Uterus (tissue), 4 donors: Measurements from ENCODE around the gene PUM1. TPM values are rescaled to one million over a fixed set of nuclear protein-coding genes. Genes with fewer than 3 reads are reported as not detected.
A peak's percentile ranks its signal among the peaks of the same experiment; 100 is the strongest.

ENCODE experiments used
- DNase-seq, 2 donors: peaks; one replicate each; pipeline ENCODE4 v3.0.0-alpha.2; 2019 to 2020
- H3K27ac ChIP-seq, 2 donors: fragments of 200-600 bp; sonication (generic); 1 replicate in 1 of 2; 2 replicates in 1 of 2; pipeline ENCODE4 v1.5.1; 2016 to 2018
- H3K27me3 ChIP-seq, 2 donors: fragments of 200-600 bp; sonication (generic); one replicate each; pipeline ENCODE4 v1.5.1; 2018 to 2019; ENCODE audit warnings: control low read depth in 1 of 2
- H3K36me3 ChIP-seq, 2 donors: fragments of 200-600 bp; sonication (generic); one replicate each; pipeline ENCODE4 v1.5.1; 2019; ENCODE audit warnings: control low read depth in 1 of 2
- H3K4me1 ChIP-seq, 2 donors: fragments of 200-600 bp; sonication (generic); one replicate each; pipeline ENCODE4 v1.5.1; 2018 to 2019; ENCODE audit warnings: control low read depth in 1 of 2
- H3K4me3 ChIP-seq, 2 donors: fragments of 200-600 bp; sonication (generic); 1 replicate in 1 of 2; 2 replicates in 1 of 2; pipeline ENCODE4 v1.5.1; 2018 to 2019; ENCODE audit warnings: mild to moderate bottlenecking in 1 of 2
- H3K9me3 ChIP-seq, 2 donors: fragments of 200-600 bp; sonication (generic); one replicate each; pipeline ENCODE4 v1.5.1; 2019; ENCODE audit warnings: control low read depth in 1 of 2
- CTCF ChIP-seq, 4 experiments: fragments of 200-600 bp in 2 of 4; fragments of 450-650 bp in 2 of 4; sonication (generic) in 2 of 4; IDR thresholded peaks; one replicate each; pipeline ENCODE4 v1.5.1; 2016 to 2019; ENCODE audit warnings: antibody characterized with exemption in 4 of 4, mild to moderate bottlenecking in 2 of 4, moderate library complexity in 1 of 4
- POLR2A ChIP-seq, 2 donors: fragments of 450-650 bp; IDR thresholded peaks; one replicate each; pipeline ENCODE4 v1.6.1; 2016; ENCODE audit warnings: antibody characterized with exemption in 2 of 2, mild to moderate bottlenecking in 1 of 2, moderate library complexity in 1 of 2
- intact Hi-C: fragments of 100-400 bp; cut with DNase I; formaldehyde crosslinking; loops from one replicate; pipeline ENCODE4 v1.15.1; 2023; ENCODE audit warnings: low total_unique reads
- total RNA-seq, 4 donors: library from RNA; depleted of rRNA in 3 of 4; stranded (reverse); fragments of >200 nt in 3 of 4; gene quantifications; one replicate each; pipeline versions ENCODE4 v1.1.0 to v1.2.4, GENCODE V29; 2014 to 2023
- donor health status: DM: yes; HTN: yes; CAD: no.

Gene PUM1
- total RNA-seq, 4 donors from 2014 or later = 42.9 to 152 (median 113) TPM

GRCh38 chr1:30912224-30912623 is 153.3 kb downstream of the PUM1 start:
- Histone ChIP-seq H3K27ac (no peak overlapping the region), H3K36me3 (no peaks in the 10 kb centered on the region), H3K9me3 (no peaks in the 10 kb centered on the region), H3K4me3 (no peak overlapping the region), H3K27me3 (no peaks in the 10 kb centered on the region), H3K4me1 (no peaks in the 10 kb centered on the region)
- intact Hi-C loops = no loop called here
- peak in 1 of 2 donors; percentile 10 for DNase-seq
- TF ChIP-seq CTCF (IDR thresholded peaks at IDR 0.05) (no peak), POLR2A (IDR thresholded peaks at IDR 0.05) (no peak)

- Histone ChIP-seq H3K27ac (no peak overlapping the region), H3K4me3 (no peak overlapping the region), H3K4me1 (no peaks in the 10 kb centered on the region), H3K27me3 (no peaks in the 10 kb centered on the region), H3K36me3 (no peaks in the 10 kb centered on the region), H3K9me3 (no peaks in the 10 kb centered on the region)
- no peak for TF ChIP-seq POLR2A (IDR thresholded peaks at IDR 0.05)
- TF ChIP-seq CTCF (IDR thresholded peaks at IDR 0.05) = peak; percentile 88 to 98 (median 91)
- intact Hi-C loops = loop anchor here (2.0 kb wide), 1 partner anchor 111 kb away; no protein-coding TSS in a partner anchor
- peak; percentile 87 to 92 for DNase-seq
Measured at GRCh38 chr1:30911059-30911954, 154.2 kb downstream of the PUM1 start.

- no peaks in the 10 kb centered on the region for H3K27me3 ChIP-seq
- H3K9me3 ChIP-seq = no peaks in the 10 kb centered on the region
- H3K4me1 ChIP-seq = no peaks in the 10 kb centered on the region
- peak in 1 of 2 donors; percentile 18 for DNase-seq
- no peak overlapping the region for H3K4me3 ChIP-seq
- no peaks in the 10 kb centered on the region for H3K36me3 ChIP-seq
- intact Hi-C loops = loop anchor here (2.0 kb wide), 1 partner anchor 109 kb away; no protein-coding TSS in a partner anchor
- no peak for TF ChIP-seq CTCF (IDR thresholded peaks at IDR 0.05)
- peak overlapping the region in 1 of 2 donors; percentile 58 for H3K27ac ChIP-seq
Measured at GRCh38 chr1:30909365-30910068, 156.0 kb downstream of the PUM1 start.

- peak in 1 of 2 donors; percentile 24 for DNase-seq
Measured at GRCh38 chr1:30908696-30909364, 156.7 kb downstream of the PUM1 start, which contains the start of gene SDC3. SDC3 (minus strand) TSS chr1:30908758; CDS start chr1:30908586, 172 bp downstream.

More at GRCh38 chr1:30908696-30909364, 156.7 kb downstream of the PUM1 start, which contains the start of gene SDC3:
- H3K4me3 ChIP-seq = peak within 1 kb of the TSS; percentile 50 to 65
- no peaks in the 10 kb centered on the region for H3K9me3 ChIP-seq
- H3K27ac ChIP-seq = peak within 1 kb of the TSS; percentile 73 to 75
- H3K36me3 ChIP-seq = no peaks in the 10 kb centered on the region
- H3K27me3 ChIP-seq = no peaks in the 10 kb centered on the region
- peaks cover 0 to under 1% of the 10 kb centered on the region in 2 donors for H3K4me1 ChIP-seq
- no peak for TF ChIP-seq CTCF (IDR thresholded peaks at IDR 0.05)
- no peak for TF ChIP-seq POLR2A (IDR thresholded peaks at IDR 0.05)
- intact Hi-C loops = no loop called here
